Measurements from ENCODE around the gene KCNG3. TPM values are rescaled to one million over a fixed set of nuclear protein-coding genes. Genes with fewer than 3 reads are reported as not detected.

KCNG3 gene, protein sequence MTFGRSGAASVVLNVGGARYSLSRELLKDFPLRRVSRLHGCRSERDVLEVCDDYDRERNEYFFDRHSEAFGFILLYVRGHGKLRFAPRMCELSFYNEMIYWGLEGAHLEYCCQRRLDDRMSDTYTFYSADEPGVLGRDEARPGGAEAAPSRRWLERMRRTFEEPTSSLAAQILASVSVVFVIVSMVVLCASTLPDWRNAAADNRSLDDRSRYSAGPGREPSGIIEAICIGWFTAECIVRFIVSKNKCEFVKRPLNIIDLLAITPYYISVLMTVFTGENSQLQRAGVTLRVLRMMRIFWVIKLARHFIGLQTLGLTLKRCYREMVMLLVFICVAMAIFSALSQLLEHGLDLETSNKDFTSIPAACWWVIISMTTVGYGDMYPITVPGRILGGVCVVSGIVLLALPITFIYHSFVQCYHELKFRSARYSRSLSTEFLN
- total RNA-seq, result 1 to 10 TPM; 1.5 to 2.1 TPM

GRCh38 chr2:42493468-42494354 lies at the start of gene KCNG3:
KCNG3 (minus strand) TSS chr2:42493982; CDS start chr2:42493501, 481 bp downstream.
- H3K4me1 Mint-ChIP-seq (ENCODE audit: low read depth), result peaks cover 17% of the 10 kb centered on the region
- H3K27me3 Mint-ChIP-seq, result peaks cover 6% of the 10 kb centered on the region
- H3K4me3 Mint-ChIP-seq, result peak within 1 kb of the TSS; percentile 97
- H3K9me3 Mint-ChIP-seq, result no peaks in the 10 kb centered on the region
- CTCF ChIA-PET, result interaction anchor here (0.6 to 3.9 kb wide), 7 partner anchors 73 to 335 kb away, joined by 3 to 32 read pairs (median 3); no protein-coding TSS in a partner anchor
- intact Hi-C loops (cut with micrococcal nuclease), result loop anchor here (2.0 kb wide), 1 partner anchor 169 kb away; no protein-coding TSS in a partner anchor
- POLR2A ChIA-PET, result interaction anchor here (0.7 to 1.7 kb wide), 5 partner anchors 10 to 170 kb away, joined by 3 to 6 read pairs (median 5); no protein-coding TSS in a partner anchor
- peak; percentile 73 for DNase-seq
- peak; percentile 80 for ATAC-seq
- H3K36me3 Mint-ChIP-seq (ENCODE audit: low read depth), result no peaks in the 10 kb centered on the region
- TF ChIP-seq, protein P1, sequence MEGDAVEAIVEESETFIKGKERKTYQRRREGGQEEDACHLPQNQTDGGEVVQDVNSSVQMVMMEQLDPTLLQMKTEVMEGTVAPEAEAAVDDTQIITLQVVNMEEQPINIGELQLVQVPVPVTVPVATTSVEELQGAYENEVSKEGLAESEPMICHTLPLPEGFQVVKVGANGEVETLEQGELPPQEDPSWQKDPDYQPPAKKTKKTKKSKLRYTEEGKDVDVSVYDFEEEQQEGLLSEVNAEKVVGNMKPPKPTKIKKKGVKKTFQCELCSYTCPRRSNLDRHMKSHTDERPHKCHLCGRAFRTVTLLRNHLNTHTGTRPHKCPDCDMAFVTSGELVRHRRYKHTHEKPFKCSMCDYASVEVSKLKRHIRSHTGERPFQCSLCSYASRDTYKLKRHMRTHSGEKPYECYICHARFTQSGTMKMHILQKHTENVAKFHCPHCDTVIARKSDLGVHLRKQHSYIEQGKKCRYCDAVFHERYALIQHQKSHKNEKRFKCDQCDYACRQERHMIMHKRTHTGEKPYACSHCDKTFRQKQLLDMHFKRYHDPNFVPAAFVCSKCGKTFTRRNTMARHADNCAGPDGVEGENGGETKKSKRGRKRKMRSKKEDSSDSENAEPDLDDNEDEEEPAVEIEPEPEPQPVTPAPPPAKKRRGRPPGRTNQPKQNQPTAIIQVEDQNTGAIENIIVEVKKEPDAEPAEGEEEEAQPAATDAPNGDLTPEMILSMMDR (IDR thresholded peaks at IDR 0.05), result no peak
- H3K27ac Mint-ChIP-seq, result peak within 1 kb of the TSS; percentile 78

DNA sequence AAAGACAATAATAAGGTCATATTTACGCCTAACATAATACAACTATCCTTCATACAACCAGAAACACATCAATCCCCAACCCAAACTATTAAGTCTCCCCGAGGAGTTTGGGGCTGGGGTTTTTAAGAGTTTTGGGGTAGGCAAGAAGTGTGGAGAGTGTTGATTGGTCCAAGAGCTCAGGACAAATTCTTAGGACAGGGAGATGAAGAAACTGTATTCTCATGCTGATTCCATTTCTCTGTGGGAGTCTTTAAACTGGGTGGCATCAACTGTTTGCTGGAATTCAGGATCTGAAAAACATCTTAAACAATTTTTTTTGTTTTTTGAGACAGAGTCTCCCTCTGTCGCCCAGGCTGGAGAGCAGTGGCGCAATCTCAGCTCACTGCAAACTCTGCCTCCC lies 49.1 kb upstream of the KCNG3 start:
- CTCF ChIA-PET, result no interaction called here
- intact Hi-C loops (cut with micrococcal nuclease), result no loop called here

GRCh38 chr2:42537493-42537892 lies 43.7 kb upstream of the KCNG3 start:
- peaks cover 2% of the 10 kb centered on the region for H3K9me3 Mint-ChIP-seq
- ATAC-seq, result no peak
- no peaks in the 10 kb centered on the region for H3K27me3 Mint-ChIP-seq
- ChIA-PET CTCF (interaction anchor here (1.7 kb wide), 1 partner anchor 11 kb away, joined by 3 read pairs; no protein-coding TSS in a partner anchor), POLR2A (no interaction called here)
- no peak overlapping the region for H3K27ac Mint-ChIP-seq
- TF ChIP-seq, protein P1 (IDR thresholded peaks at IDR 0.05), result no peak
- H3K36me3 Mint-ChIP-seq (ENCODE audit: low read depth), result no peaks in the 10 kb centered on the region
- H3K4me3 Mint-ChIP-seq, result no peak overlapping the region
- intact Hi-C loops (cut with micrococcal nuclease), result no loop called here
- DNase-seq, result no peak
- H3K4me1 Mint-ChIP-seq (ENCODE audit: low read depth), result no peaks in the 10 kb centered on the region

More for the DNA sequence above, 49.1 kb upstream of the KCNG3 start:
- H3K4me1 Mint-ChIP-seq (ENCODE audit: low read depth), result peaks cover 3% of the 10 kb centered on the region
- peaks cover 2% of the 10 kb centered on the region for H3K9me3 Mint-ChIP-seq
- TF ChIP-seq, protein P1 (IDR thresholded peaks at IDR 0.05), result no peak
- no peak for DNase-seq
- ATAC-seq, result no peak
- H3K36me3 Mint-ChIP-seq (ENCODE audit: low read depth), result no peaks in the 10 kb centered on the region
- no peak overlapping the region for H3K4me3 Mint-ChIP-seq
- POLR2A ChIA-PET, result interaction anchor here (0.6 kb wide), 1 partner anchor 175 kb away, joined by 3 read pairs; no protein-coding TSS in a partner anchor
- H3K27me3 Mint-ChIP-seq, result no peaks in the 10 kb centered on the region
- H3K27ac Mint-ChIP-seq, result no peak overlapping the region

DNA sequence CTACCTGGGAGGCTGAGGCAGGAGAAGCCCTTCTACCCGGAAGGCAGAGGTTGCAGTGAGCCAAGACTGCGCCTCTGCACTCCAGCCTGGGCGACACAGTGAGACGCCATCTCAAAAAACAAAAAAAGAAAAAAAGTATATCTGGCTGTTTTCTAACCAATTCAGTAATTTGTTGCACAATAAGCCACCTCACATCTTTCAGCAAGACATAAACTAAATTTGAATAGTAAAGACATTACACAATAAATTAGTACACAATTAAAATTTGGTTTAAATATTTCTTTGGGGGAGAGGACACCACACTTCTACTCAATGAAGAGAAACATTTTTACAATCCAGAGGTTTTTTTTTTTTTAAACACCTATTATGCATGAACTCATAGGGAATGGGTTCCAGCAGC lies 38.6 kb upstream of the KCNG3 start:
- ChIA-PET CTCF (no interaction called here), POLR2A (interaction anchor here (0.6 kb wide), 1 partner anchor 969 kb away, joined by 4 read pairs; no protein-coding TSS in a partner anchor)
- DNase-seq (no peak), ATAC-seq (no peak)
- Mint-ChIP-seq H3K4me3 (no peak overlapping the region), H3K27me3 (no peaks in the 10 kb centered on the region), H3K9me3 (no peaks in the 10 kb centered on the region), H3K27ac (no peak overlapping the region), H3K4me1 (ENCODE audit: low read depth) (no peaks in the 10 kb centered on the region), H3K36me3 (ENCODE audit: low read depth) (no peaks in the 10 kb centered on the region)
- intact Hi-C loops (cut with micrococcal nuclease), result no loop called here
- TF ChIP-seq, protein P1 (IDR thresholded peaks at IDR 0.05), result no peak
